Neural progenitor cell (in vitro differentiated cells): ENCODE data around the gene TEX19. TPM values are rescaled to one million over a fixed set of nuclear protein-coding genes. Genes with fewer than 3 reads are reported as not detected.
"Not testable (repeated sequence)": the region's sequence is repeated elsewhere in the genome, so short reads cannot be mapped to it uniquely, and the experiment has no call there.

Experiments used
- DNase-seq: peaks from one replicate; pipeline ENCODE4 v3.0.0-alpha.2; 2016; ENCODE audit warnings: low spot score
- H2AFZ ChIP-seq: fragments of 200-600 bp; sonication (generic); replicated peaks from 2 replicates; pipeline ENCODE4 v1.6.1; 2016; ENCODE audit warnings: antibody characterized with exemption
- H3F3A ChIP-seq: fragments of 200-600 bp; sonication (generic); 2 replicates; pipeline ENCODE4 v1.6.1; 2016; ENCODE audit warnings: antibody characterized with exemption, low read depth
- H3K27ac ChIP-seq: fragments of 200-600 bp; sonication (generic); 2 replicates; pipeline ENCODE4 v1.5.1; 2016; ENCODE audit warnings: mild to moderate bottlenecking
- H3K27me3 ChIP-seq: fragments of 200-600 bp; sonication (generic); 2 replicates; pipeline ENCODE4 v1.6.1; 2016; ENCODE audit warnings: mild to moderate bottlenecking, moderate library complexity
- H3K36me3 ChIP-seq: fragments of 200-600 bp; sonication (generic); 2 replicates; pipeline ENCODE4 v1.5.1; 2016
- H3K4me1 ChIP-seq: fragments of 200-600 bp; sonication (generic); 2 replicates; pipeline ENCODE4 v1.6.1; 2016; ENCODE audit warnings: mixed run types
- H3K4me2 ChIP-seq: fragments of 200-600 bp; sonication (generic); 2 replicates; pipeline ENCODE4 v1.6.1; 2016
- H3K4me3 ChIP-seq: fragments of 200-600 bp; sonication (generic); 2 replicates; pipeline ENCODE4 v1.5.1; 2016
- H3K79me2 ChIP-seq: fragments of 200-600 bp; sonication (generic); 2 replicates; pipeline ENCODE4 v1.6.1; 2016; ENCODE audit warnings: low read depth
- H3K9ac ChIP-seq: fragments of 200-600 bp; sonication (generic); 2 replicates; pipeline ENCODE4 v1.6.1; 2016
- H3K9me3 ChIP-seq: fragments of 200-600 bp; sonication (generic); 2 replicates; pipeline ENCODE4 v1.5.1; 2016; ENCODE audit warnings: low read depth
- H4K20me1 ChIP-seq: fragments of 200-600 bp; sonication (generic); 2 replicates; pipeline ENCODE4 v1.6.1; 2016; ENCODE audit warnings: low read depth
- H3K27ac Mint-ChIP-seq: 3 replicates; pipeline ENCODE4 v1.8.0; 2021; ENCODE audit warnings: mixed read lengths
- H3K27me3 Mint-ChIP-seq: 2 replicates; pipeline ENCODE4 v1.8.0; 2022; ENCODE audit warnings: low read depth, mild to moderate bottlenecking, inconsistent platforms, moderate library complexity, mixed read lengths; ENCODE audit not compliant: insufficient read depth
- H3K36me3 Mint-ChIP-seq: 3 replicates; pipeline ENCODE4 v1.8.0; 2021; ENCODE audit warnings: mixed read lengths
- H3K4me1 Mint-ChIP-seq: 3 replicates; pipeline ENCODE4 v1.8.0; 2021; ENCODE audit warnings: mixed read lengths
- H3K4me3 Mint-ChIP-seq: 3 replicates; pipeline ENCODE4 v1.8.0; 2021; ENCODE audit warnings: mild to moderate bottlenecking, moderate library complexity, mixed read lengths
- H3K9me3 Mint-ChIP-seq: 3 replicates; pipeline ENCODE4 v1.8.0; 2020; ENCODE audit warnings: mixed read lengths
- CTCF ChIP-seq: fragments of 200-600 bp; sonication (generic); IDR thresholded peaks from 2 replicates; pipeline ENCODE4 v1.5.1; 2017; ENCODE audit warnings: antibody characterized with exemption, mild to moderate bottlenecking
- EZH2 ChIP-seq: fragments of 200-600 bp; sonication (generic); IDR thresholded peaks from 2 replicates; pipeline ENCODE4 v1.6.1; 2017; ENCODE audit warnings: antibody characterized with exemption, mild to moderate bottlenecking, moderate library complexity
- EZH2phosphoT487 ChIP-seq: fragments of 200-600 bp; sonication (generic); IDR thresholded peaks from 2 replicates; pipeline ENCODE4 v1.6.1; 2017; ENCODE audit warnings: antibody characterized with exemption
- total RNA-seq: library from RNA; depleted of rRNA; stranded (reverse); fragments of >200 nt; gene quantifications from 2 replicates; pipeline ENCODE4 v1.2.3, GENCODE V29; 2015; ENCODE audit warnings: low replicate concordance

TEX19 gene
- total RNA-seq, 1 donor from 2014 or later: not detected

- Mint-ChIP-seq H3K27me3 (peaks cover 4% of the 10 kb centered on the region), H3K4me3 (no peak overlapping the region)
- H3K27me3 ChIP-seq: peaks cover 6% of the 10 kb centered on the region
Observed at GRCh38 chr17:82377924-82378740, 19.1 kb downstream of the TEX19 start.

GRCh38 chr17:82378741-82379021 is 19.6 kb downstream of the TEX19 start:
- peaks cover 2% of the 10 kb centered on the region for H3F3A ChIP-seq
- H2AFZ ChIP-seq: no peak overlapping the region
- no peak for DNase-seq
- TF ChIP-seq EZH2 (no peak), CTCF (no peak), EZH2phosphoT487 (no peak)
- Mint-ChIP-seq H3K36me3 (no peaks in the 10 kb centered on the region), H3K27me3 (peaks cover 5% of the 10 kb centered on the region), H3K4me3 (no peak overlapping the region), H3K9me3 (no peaks in the 10 kb centered on the region), H3K4me1 (peaks cover 28% of the 10 kb centered on the region), H3K27ac (peak overlapping the region; percentile 83)
- peaks cover 3% of the 10 kb centered on the region for H3K4me1 ChIP-seq
- no peaks in the 10 kb centered on the region for H4K20me1 ChIP-seq
- no peaks in the 10 kb centered on the region for H3K79me2 ChIP-seq
- H3K9ac ChIP-seq: no peak overlapping the region
- H3K27me3 ChIP-seq: peaks cover under 1% of the 10 kb centered on the region
- no peaks in the 10 kb centered on the region for H3K36me3 ChIP-seq
- H3K4me2 ChIP-seq: no peak overlapping the region
- H3K9me3 ChIP-seq: no peaks in the 10 kb centered on the region
- H3K4me3 ChIP-seq: no peak overlapping the region
- H3K27ac ChIP-seq: no peak overlapping the region

More at GRCh38 chr17:82377924-82378740, 19.1 kb downstream of the TEX19 start:
- Histone ChIP-seq H4K20me1 (no peaks in the 10 kb centered on the region), H3K4me1 (no peaks in the 10 kb centered on the region), H3K36me3 (no peaks in the 10 kb centered on the region), H3K79me2 (no peaks in the 10 kb centered on the region), H3K9ac (no peak overlapping the region), H3F3A (no peaks in the 10 kb centered on the region), H2AFZ (no peak overlapping the region), H3K4me3 (no peak overlapping the region), H3K9me3 (no peaks in the 10 kb centered on the region), H3K4me2 (no peak overlapping the region), H3K27ac (no peak overlapping the region)
- Mint-ChIP-seq H3K36me3 (no peaks in the 10 kb centered on the region), H3K4me1 (peaks cover 31% of the 10 kb centered on the region), H3K9me3 (no peaks in the 10 kb centered on the region), H3K27ac (no peak overlapping the region)
- no peak for DNase-seq
- TF ChIP-seq CTCF (no peak), EZH2phosphoT487 (no peak), EZH2 (no peak)

GRCh38 chr17:82380860-82381702 is 22.0 kb downstream of the TEX19 start:
- Histone ChIP-seq H4K20me1 (no peaks in the 10 kb centered on the region), H3K4me3 (no peak overlapping the region), H2AFZ (no peak overlapping the region), H3K27ac (no peak overlapping the region), H3K79me2 (no peaks in the 10 kb centered on the region), H3K4me1 (peaks cover 16% of the 10 kb centered on the region), H3K27me3 (no peaks in the 10 kb centered on the region), H3K9me3 (no peaks in the 10 kb centered on the region), H3K4me2 (no peak overlapping the region), H3F3A (peaks cover 10% of the 10 kb centered on the region), H3K9ac (no peak overlapping the region), H3K36me3 (no peaks in the 10 kb centered on the region)
- H3K36me3 Mint-ChIP-seq: no peaks in the 10 kb centered on the region
- H3K27me3 Mint-ChIP-seq: peaks cover 6% of the 10 kb centered on the region
- peaks cover 31% of the 10 kb centered on the region for H3K4me1 Mint-ChIP-seq
- no peak for DNase-seq
- H3K4me3 Mint-ChIP-seq: no peak overlapping the region
- H3K27ac Mint-ChIP-seq: no peak overlapping the region
- TF ChIP-seq CTCF: no peak
- no peak for TF ChIP-seq EZH2phosphoT487
- TF ChIP-seq EZH2: no peak
- H3K9me3 Mint-ChIP-seq: no peaks in the 10 kb centered on the region

GRCh38 chr17:82381703-82382009 is 22.6 kb downstream of the TEX19 start:
- not testable (repeated sequence) for H3K4me3 ChIP-seq, H2AFZ ChIP-seq, H3K4me3 Mint-ChIP-seq, H3K27ac Mint-ChIP-seq, H3K27me3 Mint-ChIP-seq, DNase-seq, H3K36me3 ChIP-seq, H3K4me2 ChIP-seq, H3K27ac ChIP-seq, H3K36me3 Mint-ChIP-seq, H3K79me2 ChIP-seq, H4K20me1 ChIP-seq, H3K27me3 ChIP-seq, H3K9ac ChIP-seq, H3F3A ChIP-seq, H3K9me3 ChIP-seq, H3K9me3 Mint-ChIP-seq
- peaks cover 30% of the 10 kb centered on the region for H3K4me1 Mint-ChIP-seq
- H3K4me1 ChIP-seq: peaks cover 16% of the 10 kb centered on the region

- H3K4me2 ChIP-seq, H3K27me3 ChIP-seq, H4K20me1 ChIP-seq, H3K36me3 ChIP-seq, H3K4me3 Mint-ChIP-seq, H3K27ac Mint-ChIP-seq, H3K27me3 Mint-ChIP-seq, H2AFZ ChIP-seq, H3K4me3 ChIP-seq, H3K9ac ChIP-seq, H3K9me3 Mint-ChIP-seq, H3K27ac ChIP-seq, H3K36me3 Mint-ChIP-seq, H3K9me3 ChIP-seq, DNase-seq, H3K79me2 ChIP-seq, H3F3A ChIP-seq: not testable (repeated sequence)
- peaks cover 27% of the 10 kb centered on the region for H3K4me1 Mint-ChIP-seq
- peaks cover 16% of the 10 kb centered on the region for H3K4me1 ChIP-seq
Observed at GRCh38 chr17:82382220-82382932, 23.3 kb downstream of the TEX19 start.
